Measurements from ENCODE around the gene ADGRD2. TPM values are rescaled to one million over a fixed set of nuclear protein-coding genes. Genes with fewer than 3 reads are reported as not detected.

ADGRD2 gene
- total and polyA plus RNA-seq, 7 experiments from 2014 or later: not detected

DNA sequence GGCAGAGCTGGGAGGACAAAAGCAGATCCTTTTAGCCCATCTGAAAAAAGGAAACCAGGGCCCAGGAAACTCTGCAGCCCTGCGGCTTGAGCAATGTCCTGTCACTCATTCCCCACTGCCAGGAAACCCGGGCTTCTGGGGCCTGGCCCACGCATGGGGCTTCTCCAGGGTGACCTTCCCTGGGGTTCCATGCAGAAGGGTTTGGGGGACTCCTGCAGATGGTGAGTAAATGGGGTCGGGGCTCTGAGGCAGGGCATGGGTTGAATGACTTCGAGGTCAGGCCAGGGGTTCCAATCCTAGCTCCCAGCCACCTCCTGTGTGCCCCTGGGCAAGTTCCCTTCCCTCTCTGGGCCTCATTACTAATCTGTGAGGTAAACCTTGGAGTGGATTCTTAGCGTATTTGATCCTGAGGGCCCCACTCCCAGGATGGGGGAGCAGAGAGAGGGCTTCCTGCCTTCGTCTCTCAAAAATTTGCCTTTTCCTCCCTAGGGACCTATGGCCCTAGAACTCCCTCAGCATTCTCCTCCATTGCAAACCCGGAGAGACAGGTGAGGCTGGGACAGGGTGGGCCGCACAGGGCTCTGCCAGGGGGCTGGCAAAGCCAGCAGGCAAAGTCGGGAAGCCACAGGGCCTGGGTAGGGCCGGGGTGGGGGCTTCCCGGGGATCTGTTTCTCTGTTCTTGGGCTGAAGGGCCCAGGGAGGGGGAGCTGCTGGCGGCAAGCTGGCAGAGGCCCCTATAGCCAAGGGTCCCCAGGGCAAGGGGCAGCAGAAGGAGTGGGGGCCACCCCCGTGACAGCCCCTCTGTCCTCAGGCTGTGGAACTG is 25.8 kb downstream of the ADGRD2 start:
- peaks cover 0 to 6% (median 0%) of the 10 kb centered on the region in 7 donors for H3K4me1 Mint-ChIP-seq
- no peaks in the 10 kb centered on the region for H3K36me3 ChIP-seq (ENCODE audit: control insufficient read depth in 2 of 3, insufficient read depth in 3 of 3, low read length in 3 of 3)
- no peak overlapping the region for H3K4me3 ChIP-seq (ENCODE audit: low read length)
- peaks cover 0 to 50% (median 26%) of the 10 kb centered on the region in 5 donors for H3K27me3 Mint-ChIP-seq
- H3K4me1 ChIP-seq (ENCODE audit: control insufficient read depth in 2 of 2, insufficient read depth in 2 of 2, low read length in 2 of 2): no peaks in the 10 kb centered on the region
- POLR2A ChIA-PET: no interaction called here
- no peak for ATAC-seq
- no peaks in the 10 kb centered on the region for H3K27me3 ChIP-seq (ENCODE audit: control insufficient read depth in 2 of 2, insufficient read depth in 2 of 2, low read length in 2 of 2)
- intact Hi-C loops (cut with micrococcal nuclease): no loop called here
- DNase-seq: no peak
- no peaks in the 10 kb centered on the region for H3K9me3 ChIP-seq (ENCODE audit: control insufficient read depth in 2 of 3, low read length in 3 of 3)
- no peak overlapping the region for H3K4me3 Mint-ChIP-seq
- H3K27ac Mint-ChIP-seq: no peak overlapping the region
- no peaks in the 10 kb centered on the region for H3K36me3 Mint-ChIP-seq
- CTCF ChIA-PET: no interaction called here
- no peak overlapping the region for H3K27ac ChIP-seq (ENCODE audit: low read depth, low read length)
- H3K9me3 Mint-ChIP-seq: no peaks in the 10 kb centered on the region

DNA sequence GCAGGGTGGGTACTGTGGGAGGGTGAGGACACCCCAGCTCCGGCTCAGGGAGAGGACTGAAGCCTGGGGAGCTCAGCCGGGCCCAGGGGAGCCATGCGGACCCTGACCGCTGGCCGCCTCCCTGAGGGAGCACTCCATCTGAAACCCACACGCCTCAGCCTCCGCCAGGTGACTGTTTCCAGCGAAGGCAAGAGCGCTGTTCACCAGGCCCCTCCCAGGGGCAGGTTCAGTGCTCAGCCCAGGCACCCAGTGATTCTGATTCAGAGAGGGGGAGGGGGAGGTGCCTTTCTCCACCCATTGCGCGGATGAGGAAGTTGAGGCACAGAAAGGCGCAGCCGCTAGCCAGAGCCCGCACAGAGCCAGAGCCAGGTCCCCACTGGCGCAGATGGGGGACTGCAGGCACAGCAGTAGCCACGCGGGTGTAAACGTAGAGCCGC is 27.0 kb downstream of the ADGRD2 start:
- ChIA-PET POLR2A (no interaction called here), CTCF (no interaction called here)
- intact Hi-C loops (cut with micrococcal nuclease): no loop called here
- Histone ChIP-seq H3K27ac (ENCODE audit: low read depth, low read length) (no peak overlapping the region), H3K36me3 (ENCODE audit: control insufficient read depth in 2 of 3, insufficient read depth in 3 of 3, low read length in 3 of 3) (no peaks in the 10 kb centered on the region), H3K4me1 (ENCODE audit: control insufficient read depth in 2 of 2, insufficient read depth in 2 of 2, low read length in 2 of 2) (no peaks in the 10 kb centered on the region), H3K27me3 (ENCODE audit: control insufficient read depth in 2 of 2, insufficient read depth in 2 of 2, low read length in 2 of 2) (no peaks in the 10 kb centered on the region), H3K4me3 (ENCODE audit: low read length) (no peak overlapping the region), H3K9me3 (ENCODE audit: control insufficient read depth in 2 of 3, low read length in 3 of 3) (no peaks in the 10 kb centered on the region)
- Mint-ChIP-seq H3K27me3 (peaks cover 0 to 47% (median 23%) of the 10 kb centered on the region in 5 donors), H3K4me3 (peak overlapping the region in 1 of 10 donors; percentile 23), H3K4me1 (peaks cover 0 to 6% (median 0%) of the 10 kb centered on the region in 7 donors), H3K27ac (no peak overlapping the region), H3K9me3 (no peaks in the 10 kb centered on the region), H3K36me3 (no peaks in the 10 kb centered on the region)
- no peak for ATAC-seq
- DNase-seq: no peak

DNA sequence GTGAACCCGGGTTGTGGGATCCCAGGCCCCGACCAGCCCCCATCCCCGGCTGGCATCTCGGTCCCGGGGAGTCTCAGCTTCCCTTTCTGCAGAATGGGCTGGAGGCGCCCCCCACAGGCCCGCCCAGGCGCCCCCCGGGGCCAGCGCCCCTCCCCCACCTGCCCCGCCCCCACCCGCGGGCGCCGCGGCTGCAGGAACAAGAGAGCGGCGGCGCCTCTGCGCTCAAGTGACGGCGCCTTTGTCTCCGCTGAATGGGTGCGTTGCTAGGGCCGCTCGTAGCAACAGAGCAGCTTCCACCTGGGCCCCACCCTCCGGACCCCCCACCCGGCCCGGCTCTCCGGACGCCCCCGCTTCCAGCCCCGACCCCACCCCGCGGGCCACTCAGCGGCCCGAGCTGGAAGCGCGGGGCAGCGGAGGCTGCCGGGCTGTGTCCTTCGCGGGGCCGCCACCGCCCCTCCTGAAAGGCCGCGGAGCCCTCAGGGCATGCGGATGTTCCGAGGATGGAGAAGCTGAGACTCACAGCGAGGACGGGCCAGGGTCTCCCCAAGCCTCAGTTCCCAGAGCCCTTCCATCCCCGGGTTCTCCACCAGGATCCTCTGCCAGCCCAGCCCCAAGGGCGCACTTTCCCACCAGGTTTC is 27.5 kb downstream of the ADGRD2 start:
- no peaks in the 10 kb centered on the region for H3K9me3 Mint-ChIP-seq
- H3K27me3 Mint-ChIP-seq: peaks cover 0 to 41% (median 20%) of the 10 kb centered on the region in 5 donors
- Histone ChIP-seq H3K27ac (ENCODE audit: low read depth, low read length) (no peak overlapping the region), H3K4me3 (ENCODE audit: low read length) (no peak overlapping the region), H3K27me3 (ENCODE audit: control insufficient read depth in 2 of 2, insufficient read depth in 2 of 2, low read length in 2 of 2) (no peaks in the 10 kb centered on the region), H3K9me3 (ENCODE audit: control insufficient read depth in 2 of 3, low read length in 3 of 3) (no peaks in the 10 kb centered on the region), H3K36me3 (ENCODE audit: control insufficient read depth in 2 of 3, insufficient read depth in 3 of 3, low read length in 3 of 3) (no peaks in the 10 kb centered on the region), H3K4me1 (ENCODE audit: control insufficient read depth in 2 of 2, insufficient read depth in 2 of 2, low read length in 2 of 2) (no peaks in the 10 kb centered on the region)
- DNase-seq: no peak
- no peak overlapping the region for H3K4me3 Mint-ChIP-seq
- no peak for ATAC-seq
- ChIA-PET CTCF (no interaction called here), POLR2A (no interaction called here)
- peaks cover 0 to 6% (median 0%) of the 10 kb centered on the region in 7 donors for H3K4me1 Mint-ChIP-seq
- H3K36me3 Mint-ChIP-seq: no peaks in the 10 kb centered on the region
- no peak overlapping the region for H3K27ac Mint-ChIP-seq
- intact Hi-C loops (cut with micrococcal nuclease): no loop called here

- Histone ChIP-seq H3K4me1 (ENCODE audit: control insufficient read depth in 2 of 2, insufficient read depth in 2 of 2, low read length in 2 of 2) (no peaks in the 10 kb centered on the region), H3K27ac (ENCODE audit: low read depth, low read length) (no peak overlapping the region), H3K27me3 (ENCODE audit: control insufficient read depth in 2 of 2, insufficient read depth in 2 of 2, low read length in 2 of 2) (no peaks in the 10 kb centered on the region), H3K9me3 (ENCODE audit: control insufficient read depth in 2 of 3, low read length in 3 of 3) (no peaks in the 10 kb centered on the region), H3K36me3 (ENCODE audit: control insufficient read depth in 2 of 3, insufficient read depth in 3 of 3, low read length in 3 of 3) (no peaks in the 10 kb centered on the region), H3K4me3 (ENCODE audit: low read length) (no peak overlapping the region)
- Mint-ChIP-seq H3K4me3 (peak overlapping the region in 1 of 10 donors; percentile 9), H3K27me3 (peaks cover 0 to 40% (median 20%) of the 10 kb centered on the region in 5 donors), H3K27ac (no peak overlapping the region), H3K9me3 (no peaks in the 10 kb centered on the region), H3K4me1 (peaks cover 0 to 6% (median 0%) of the 10 kb centered on the region in 7 donors), H3K36me3 (no peaks in the 10 kb centered on the region)
- intact Hi-C loops (cut with micrococcal nuclease): no loop called here
- no peak for DNase-seq
- ChIA-PET POLR2A (no interaction called here), CTCF (no interaction called here)
- no peak for ATAC-seq
Observed at GRCh38 chr9:124478354-124478753, 28.1 kb downstream of the ADGRD2 start.

- Mint-ChIP-seq H3K4me1 (peaks cover 0 to 6% (median 0%) of the 10 kb centered on the region in 7 donors), H3K9me3 (peaks cover 0 to 3% (median 0%) of the 10 kb centered on the region in 11 donors), H3K27ac (no peak overlapping the region), H3K4me3 (no peak overlapping the region), H3K36me3 (no peaks in the 10 kb centered on the region), H3K27me3 (peaks cover 0 to 29% (median 19%) of the 10 kb centered on the region in 5 donors)
- Histone ChIP-seq H3K27ac (ENCODE audit: low read depth, low read length) (no peak overlapping the region), H3K9me3 (ENCODE audit: control insufficient read depth in 2 of 3, low read length in 3 of 3) (no peaks in the 10 kb centered on the region), H3K4me3 (ENCODE audit: low read length) (no peak overlapping the region), H3K4me1 (ENCODE audit: control insufficient read depth in 2 of 2, insufficient read depth in 2 of 2, low read length in 2 of 2) (no peaks in the 10 kb centered on the region), H3K36me3 (ENCODE audit: control insufficient read depth in 2 of 3, insufficient read depth in 3 of 3, low read length in 3 of 3) (no peaks in the 10 kb centered on the region), H3K27me3 (ENCODE audit: control insufficient read depth in 2 of 2, insufficient read depth in 2 of 2, low read length in 2 of 2) (no peaks in the 10 kb centered on the region)
- intact Hi-C loops (cut with micrococcal nuclease): no loop called here
- ChIA-PET CTCF (no interaction called here), POLR2A (no interaction called here)
- ATAC-seq: no peak
- no peak for DNase-seq
Observed at GRCh38 chr9:124479371-124479770, 29.1 kb downstream of the ADGRD2 start.

- POLR2A ChIA-PET: no interaction called here
- intact Hi-C loops (cut with micrococcal nuclease): no loop called here
Observed at GRCh38 chr9:124479947-124480620, 29.8 kb downstream of the ADGRD2 start.

More at GRCh38 chr9:124479947-124480620, 29.8 kb downstream of the ADGRD2 start:
- Histone ChIP-seq H3K4me1 (ENCODE audit: control insufficient read depth in 2 of 2, insufficient read depth in 2 of 2, low read length in 2 of 2) (no peaks in the 10 kb centered on the region), H3K27ac (ENCODE audit: low read depth, low read length) (no peak overlapping the region), H3K4me3 (ENCODE audit: low read length) (no peak overlapping the region), H3K27me3 (ENCODE audit: control insufficient read depth in 2 of 2, insufficient read depth in 2 of 2, low read length in 2 of 2) (no peaks in the 10 kb centered on the region), H3K36me3 (ENCODE audit: control insufficient read depth in 2 of 3, insufficient read depth in 3 of 3, low read length in 3 of 3) (no peaks in the 10 kb centered on the region), H3K9me3 (ENCODE audit: control insufficient read depth in 2 of 3, low read length in 3 of 3) (no peaks in the 10 kb centered on the region)
- Mint-ChIP-seq H3K4me3 (no peak overlapping the region), H3K4me1 (peaks cover 0 to 6% (median 0%) of the 10 kb centered on the region in 7 donors), H3K9me3 (peaks cover 0 to 3% (median 0%) of the 10 kb centered on the region in 11 donors), H3K36me3 (no peaks in the 10 kb centered on the region), H3K27me3 (peaks cover 0 to 28% (median 19%) of the 10 kb centered on the region in 5 donors), H3K27ac (peak overlapping the region in 1 of 9 donors; percentile 86)
- ATAC-seq (no peak), DNase-seq (no peak)
- CTCF ChIA-PET: no interaction called here

Data from naive thymus-derived CD4-positive, alpha-beta T cell (primary cell).